Astrocyte of the spinal cord (primary cell): ENCODE data around the gene ROS1.
"Not testable (repeated sequence)": the region's sequence is repeated elsewhere in the genome, so short reads cannot be mapped to it uniquely, and the experiment has no call there.

ENCODE experiments used
- DNase-seq: peaks from one replicate; pipeline ENCODE4 v3.0.0; 2011; ENCODE audit warnings: low read depth, low spot score
- H3K4me3 ChIP-seq: 2 replicates; pipeline ENCODE4 v1.5.1; 2011; ENCODE audit warnings: low read depth, mild to moderate bottlenecking, low read length, moderate library complexity
- in situ Hi-C: cut with HindIII; loops from 2 replicates; pipeline ENCODE4 v1.10.0; 2017; ENCODE audit warnings: low sequenced_read_pairs
- TF ChIP-seq, protein P1 (sequence below): IDR thresholded peaks from 2 replicates; pipeline ENCODE4 v1.5.1; 2012; ENCODE audit warnings: low read depth, mild to moderate bottlenecking, low read length, inconsistent platforms

The ROS1 gene

DNA sequence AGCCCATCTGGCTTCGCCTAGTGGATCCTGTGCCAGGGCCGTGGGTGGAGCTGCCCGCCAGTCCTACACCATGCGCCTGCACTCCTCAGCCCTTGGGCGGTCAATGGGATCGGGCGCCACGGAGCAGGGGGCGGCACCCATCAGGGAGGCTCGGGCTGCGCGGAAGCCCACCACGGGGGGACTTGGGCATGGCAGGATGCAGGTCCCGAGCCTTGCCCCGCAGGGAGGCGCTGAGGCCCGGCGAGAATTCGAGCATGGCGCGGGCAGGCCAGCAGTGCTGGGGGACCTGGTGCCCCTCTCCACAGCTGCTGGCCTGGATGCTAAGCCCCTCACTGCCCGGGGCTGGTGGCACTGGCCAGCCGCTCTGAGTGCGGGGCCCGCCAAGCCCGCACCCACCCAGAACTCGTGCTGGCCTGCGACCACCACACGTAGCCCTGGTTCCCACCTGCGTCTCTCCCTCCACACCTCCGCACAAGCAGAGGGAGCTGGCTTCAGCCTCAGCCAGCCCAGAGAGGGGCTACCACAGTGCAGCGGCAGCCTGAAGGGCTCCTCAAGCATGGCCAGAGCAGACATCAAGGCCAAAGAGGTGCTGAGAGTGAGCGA lies 52.4 kb downstream of the ROS1 start:
- in situ Hi-C loops, result no loop called here
- DNase-seq, result no peak
- H3K4me3 ChIP-seq, result no peak overlapping the region
- TF ChIP-seq, protein P1, sequence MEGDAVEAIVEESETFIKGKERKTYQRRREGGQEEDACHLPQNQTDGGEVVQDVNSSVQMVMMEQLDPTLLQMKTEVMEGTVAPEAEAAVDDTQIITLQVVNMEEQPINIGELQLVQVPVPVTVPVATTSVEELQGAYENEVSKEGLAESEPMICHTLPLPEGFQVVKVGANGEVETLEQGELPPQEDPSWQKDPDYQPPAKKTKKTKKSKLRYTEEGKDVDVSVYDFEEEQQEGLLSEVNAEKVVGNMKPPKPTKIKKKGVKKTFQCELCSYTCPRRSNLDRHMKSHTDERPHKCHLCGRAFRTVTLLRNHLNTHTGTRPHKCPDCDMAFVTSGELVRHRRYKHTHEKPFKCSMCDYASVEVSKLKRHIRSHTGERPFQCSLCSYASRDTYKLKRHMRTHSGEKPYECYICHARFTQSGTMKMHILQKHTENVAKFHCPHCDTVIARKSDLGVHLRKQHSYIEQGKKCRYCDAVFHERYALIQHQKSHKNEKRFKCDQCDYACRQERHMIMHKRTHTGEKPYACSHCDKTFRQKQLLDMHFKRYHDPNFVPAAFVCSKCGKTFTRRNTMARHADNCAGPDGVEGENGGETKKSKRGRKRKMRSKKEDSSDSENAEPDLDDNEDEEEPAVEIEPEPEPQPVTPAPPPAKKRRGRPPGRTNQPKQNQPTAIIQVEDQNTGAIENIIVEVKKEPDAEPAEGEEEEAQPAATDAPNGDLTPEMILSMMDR, result no peak

DNA sequence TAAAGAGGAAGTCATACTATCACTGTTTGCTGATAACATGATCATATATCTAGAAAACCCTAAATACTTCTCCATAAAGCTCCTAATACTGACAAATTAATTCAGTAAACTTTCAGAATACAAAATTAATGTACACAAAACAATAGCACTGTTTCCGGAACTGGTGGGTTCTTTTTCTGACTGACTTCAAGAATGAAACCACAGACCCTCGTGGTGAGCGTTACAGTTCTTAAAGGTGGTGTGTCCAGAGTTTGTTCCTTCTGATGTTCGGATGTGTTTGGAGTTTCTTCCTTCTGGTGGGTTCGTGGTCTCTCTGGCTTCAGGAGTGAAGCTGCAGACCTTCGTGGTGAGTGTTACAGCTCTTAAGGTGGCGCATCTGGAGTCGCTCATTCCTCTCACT lies 53.5 kb downstream of the ROS1 start:
- in situ Hi-C loops, DNase-seq, H3K4me3 ChIP-seq: not testable (repeated sequence)

DNA sequence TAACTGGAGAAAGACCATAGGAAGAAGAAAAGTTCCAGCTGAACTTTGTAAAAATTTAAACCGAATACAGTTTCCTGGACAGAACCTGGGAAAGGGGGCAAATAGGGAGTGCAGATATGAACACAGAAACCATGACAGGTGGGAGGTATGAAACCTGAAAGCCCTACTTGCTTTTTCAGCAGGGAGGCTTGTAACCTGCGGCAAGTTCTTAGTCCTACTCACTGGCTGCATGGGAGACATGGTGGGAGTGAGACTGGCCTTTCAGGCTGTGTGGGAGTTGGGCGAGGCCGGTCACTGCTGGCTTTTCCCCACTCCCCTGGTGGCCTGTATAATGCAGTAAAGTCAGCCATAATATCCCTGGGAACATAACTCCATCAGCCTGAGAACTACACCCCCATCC lies 54.2 kb downstream of the ROS1 start:
- in situ Hi-C loops, result no loop called here
- H3K4me3 ChIP-seq, result no peak overlapping the region
- no peak for DNase-seq
- TF ChIP-seq, protein P1, result no peak

DNA sequence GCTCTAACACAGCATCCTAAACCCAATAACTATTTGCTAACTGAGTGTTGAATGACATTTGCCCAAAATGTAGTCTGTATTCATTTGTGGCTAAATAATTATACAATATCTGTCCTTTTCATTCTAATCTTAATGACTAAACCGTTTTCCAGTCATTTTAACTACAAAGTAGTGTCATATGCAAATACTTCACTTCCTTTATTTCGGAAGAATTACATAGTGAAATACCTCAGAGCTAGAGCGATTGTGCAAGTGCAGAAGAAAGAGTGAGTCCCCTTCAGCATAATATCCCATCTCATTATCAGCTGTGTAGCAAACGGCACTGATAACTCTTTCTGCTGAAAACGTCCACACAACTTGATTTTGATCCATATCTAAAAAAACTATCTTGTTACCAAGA lies 66.2 kb downstream of the ROS1 start:
- in situ Hi-C loops, result no loop called here
- no peak for DNase-seq
- TF ChIP-seq, protein P1, result no peak

DNA sequence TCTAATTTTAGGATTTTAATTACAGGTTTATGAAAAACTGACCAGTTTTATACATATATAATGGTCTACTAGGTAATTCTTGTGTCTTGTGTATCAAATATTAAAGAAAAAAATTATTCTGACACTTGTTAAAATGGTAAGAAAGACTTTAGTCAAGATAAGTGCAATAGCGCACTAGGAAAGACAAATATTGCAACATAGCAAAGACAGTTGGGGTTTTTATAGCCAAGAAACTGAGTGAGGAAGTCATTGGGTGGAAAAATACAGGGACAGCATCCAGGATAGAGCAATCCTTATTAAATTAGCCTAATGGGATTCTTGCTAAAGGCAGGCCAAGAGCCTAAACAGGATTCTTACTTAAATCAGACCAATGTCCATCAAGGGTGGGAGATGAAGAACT lies 71.1 kb downstream of the ROS1 start:
- TF ChIP-seq, protein P1, result no peak
- DNase-seq, result no peak
- in situ Hi-C loops, result no loop called here
- no peak overlapping the region for H3K4me3 ChIP-seq

More for the DNA sequence above, 66.2 kb downstream of the ROS1 start:
- no peak overlapping the region for H3K4me3 ChIP-seq

DNA sequence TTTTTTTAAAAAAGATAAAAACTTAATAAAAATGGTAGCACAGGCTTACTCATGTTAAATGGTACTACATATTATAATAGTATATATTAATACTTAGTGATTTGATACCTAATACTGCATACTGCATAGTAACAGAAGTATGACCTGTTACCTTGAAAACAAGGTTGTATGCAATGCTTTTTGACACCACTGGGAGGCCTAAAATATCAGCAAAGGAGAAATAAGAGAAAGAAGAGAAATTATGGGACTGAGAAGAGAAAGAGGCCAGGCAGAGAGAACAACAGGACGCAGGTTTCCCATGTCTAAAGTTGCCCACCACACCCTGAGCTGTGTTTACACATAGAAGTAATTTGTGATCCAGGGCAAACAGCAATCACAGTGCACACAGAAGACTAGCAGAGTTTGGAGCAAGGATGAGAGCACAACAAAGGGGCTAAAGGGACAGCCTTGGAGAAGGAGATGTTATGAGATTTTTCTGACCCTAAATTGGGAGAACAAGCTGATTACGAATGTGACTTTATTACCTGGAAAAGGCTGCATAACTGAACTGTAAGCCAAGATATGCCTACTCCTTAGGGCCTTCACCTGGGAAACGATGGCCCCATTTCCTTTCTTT lies 73.2 kb downstream of the ROS1 start:
- in situ Hi-C loops, result no loop called here
- DNase-seq, result peak; percentile 45

DNA sequence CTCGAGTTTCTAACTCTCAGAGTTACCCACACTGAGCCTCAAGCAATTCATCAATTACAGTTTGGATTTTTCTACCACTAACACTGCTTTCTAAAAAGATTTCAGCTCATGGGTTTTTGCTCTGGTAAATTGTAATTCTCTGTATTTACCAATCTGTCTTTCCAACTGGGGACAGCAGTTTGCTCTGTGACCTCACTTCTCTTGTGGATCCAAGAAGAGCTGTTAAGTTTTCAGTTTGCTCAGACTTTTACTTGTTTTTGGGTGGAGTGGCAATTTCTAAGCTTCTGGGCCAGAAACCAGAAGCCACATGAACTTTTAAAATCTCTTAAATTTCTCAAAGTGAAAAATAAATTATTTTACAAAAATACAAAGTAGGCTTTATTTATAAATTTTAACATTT lies 74.2 kb downstream of the ROS1 start:
- H3K4me3 ChIP-seq, result no peak overlapping the region
- in situ Hi-C loops, result no loop called here
- no peak for DNase-seq
- TF ChIP-seq, protein P1, result no peak

More for the DNA sequence above, 73.2 kb downstream of the ROS1 start:
- H3K4me3 ChIP-seq, result no peak overlapping the region
- TF ChIP-seq, protein P1, result peak; percentile 62
